T-helper 2 cell treated with Interferon-gamma antibody and Interleukin-4, amounts not matched to agents 5 μg/mL and 100 μg/mL, for 36 hours (primary cell): Measurements from ENCODE around the gene STXBP4.

Experiments
- DNase-seq: peaks from one replicate; pipeline ENCODE4 v3.0.0; 2021; ENCODE audit warnings: low spot score
- H3K27ac Mint-ChIP-seq: one replicate; pipeline ENCODE4 v1.8.0; 2021; ENCODE audit warnings: mild to moderate bottlenecking, mixed read lengths
- H3K27me3 Mint-ChIP-seq: one replicate; pipeline ENCODE4 v1.8.0; 2021; ENCODE audit warnings: low read depth, mixed read lengths
- H3K36me3 Mint-ChIP-seq: one replicate; pipeline ENCODE4 v1.8.0; 2021; ENCODE audit warnings: low read depth, mixed read lengths
- H3K4me1 Mint-ChIP-seq: one replicate; pipeline ENCODE4 v1.8.0; 2021; ENCODE audit warnings: low read depth, mixed read lengths
- H3K4me3 Mint-ChIP-seq: one replicate; pipeline ENCODE4 v1.8.0; 2022; ENCODE audit warnings: mild to moderate bottlenecking, moderate library complexity, mixed read lengths
- H3K9me3 Mint-ChIP-seq: one replicate; pipeline ENCODE4 v1.8.0; 2021; ENCODE audit warnings: mixed read lengths

Gene STXBP4

DNA sequence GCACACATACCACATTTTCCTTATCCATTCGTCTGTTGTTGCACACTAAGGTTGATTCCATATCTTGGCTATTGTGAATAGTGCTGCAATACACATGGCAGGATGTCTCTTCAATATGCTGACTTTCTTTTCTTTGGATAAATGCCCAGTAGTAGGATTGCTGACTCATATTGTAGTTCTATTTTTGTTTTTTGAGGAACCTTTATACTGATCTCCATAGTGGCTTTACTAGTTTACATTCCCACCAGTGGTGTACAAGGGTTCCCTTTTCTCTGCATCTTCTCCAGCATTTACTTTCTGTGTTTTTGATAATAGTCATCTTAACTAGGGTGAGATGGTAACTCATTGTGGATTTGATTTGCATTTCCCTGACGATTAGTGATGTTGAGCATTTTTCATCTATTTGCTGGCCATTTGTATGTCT is 118.1 kb downstream of the STXBP4 start:
- Mint-ChIP-seq H3K27ac (no peak overlapping the region), H3K27me3 (no peaks in the 10 kb centered on the region), H3K4me1 (peaks cover 21% of the 10 kb centered on the region), H3K9me3 (no peaks in the 10 kb centered on the region), H3K36me3 (peaks cover 7% of the 10 kb centered on the region), H3K4me3 (no peak overlapping the region)
- DNase-seq = no peak

DNA sequence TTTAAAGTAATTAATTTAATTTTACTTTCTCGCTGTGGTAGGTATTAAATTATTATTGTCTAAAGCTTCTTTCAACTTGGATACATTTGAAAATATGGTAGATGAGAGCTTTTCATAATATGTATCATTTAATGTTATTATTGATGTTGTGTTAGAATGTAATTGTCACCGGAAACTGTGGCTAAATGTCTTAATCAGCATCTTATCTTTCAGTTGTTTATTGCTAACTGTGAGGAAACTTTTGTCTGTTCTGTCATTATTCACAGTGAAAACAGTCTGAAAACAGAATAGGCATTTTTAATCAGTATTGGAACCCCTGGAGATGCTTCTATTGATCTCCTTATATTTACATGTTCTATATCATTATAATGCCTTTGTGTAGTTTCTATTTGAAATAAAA is 120.7 kb downstream of the STXBP4 start:
- H3K27ac Mint-ChIP-seq = no peak overlapping the region
- H3K27me3 Mint-ChIP-seq = no peaks in the 10 kb centered on the region
- no peak overlapping the region for H3K4me3 Mint-ChIP-seq
- DNase-seq = no peak
- peaks cover 4% of the 10 kb centered on the region for H3K36me3 Mint-ChIP-seq
- H3K9me3 Mint-ChIP-seq = no peaks in the 10 kb centered on the region
- H3K4me1 Mint-ChIP-seq = peaks cover 31% of the 10 kb centered on the region

DNA sequence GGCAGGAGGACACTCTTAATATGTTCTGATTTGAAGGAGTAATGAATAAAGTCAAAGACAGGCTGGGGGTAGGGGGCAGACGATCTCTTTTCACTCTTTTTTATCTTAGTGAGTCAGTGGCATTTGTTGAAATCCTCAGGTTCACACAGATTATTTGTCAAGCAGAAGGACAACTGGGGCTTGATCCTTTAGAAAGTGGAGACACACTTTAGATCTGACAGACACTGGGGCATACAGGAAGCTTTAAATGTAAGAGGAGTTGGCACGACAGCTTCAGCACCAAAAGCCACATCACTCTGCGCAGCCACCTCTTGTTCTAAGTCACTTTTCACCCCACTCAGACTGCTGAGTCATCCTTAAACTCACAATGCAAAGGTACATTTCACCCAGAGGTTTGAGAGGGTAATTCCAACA is 121.5 kb downstream of the STXBP4 start:
- H3K27ac Mint-ChIP-seq = peak overlapping the region; percentile 83
- no peaks in the 10 kb centered on the region for H3K27me3 Mint-ChIP-seq
- DNase-seq = peak; percentile 55
- H3K4me1 Mint-ChIP-seq = peaks cover 31% of the 10 kb centered on the region
- H3K36me3 Mint-ChIP-seq = peaks cover 4% of the 10 kb centered on the region
- no peaks in the 10 kb centered on the region for H3K9me3 Mint-ChIP-seq
- peak overlapping the region; percentile 55 for H3K4me3 Mint-ChIP-seq

DNA sequence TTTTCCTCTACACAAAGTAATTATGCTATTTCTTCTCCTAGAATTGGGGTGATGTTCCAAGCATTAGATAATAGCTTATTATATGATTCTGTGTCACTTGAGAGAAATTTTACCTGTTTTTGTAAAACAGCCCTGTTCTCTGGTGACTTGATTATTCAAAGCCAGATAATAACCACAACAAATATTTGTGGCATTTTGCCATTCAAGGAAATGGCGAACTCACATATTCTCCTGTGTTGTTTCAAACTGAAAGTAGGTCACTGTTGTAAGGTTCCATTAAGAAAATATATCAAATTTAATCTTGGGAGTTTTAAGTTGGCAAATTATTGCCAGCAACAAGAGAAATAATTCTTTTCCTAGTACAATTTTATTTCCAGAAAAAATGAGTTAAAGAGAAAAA is 124.8 kb downstream of the STXBP4 start:
- H3K27me3 Mint-ChIP-seq = no peaks in the 10 kb centered on the region
- H3K4me1 Mint-ChIP-seq = peaks cover 31% of the 10 kb centered on the region
- H3K27ac Mint-ChIP-seq = no peak overlapping the region
- peaks cover 2% of the 10 kb centered on the region for H3K36me3 Mint-ChIP-seq
- no peak overlapping the region for H3K4me3 Mint-ChIP-seq
- no peak for DNase-seq
- H3K9me3 Mint-ChIP-seq = no peaks in the 10 kb centered on the region

DNA sequence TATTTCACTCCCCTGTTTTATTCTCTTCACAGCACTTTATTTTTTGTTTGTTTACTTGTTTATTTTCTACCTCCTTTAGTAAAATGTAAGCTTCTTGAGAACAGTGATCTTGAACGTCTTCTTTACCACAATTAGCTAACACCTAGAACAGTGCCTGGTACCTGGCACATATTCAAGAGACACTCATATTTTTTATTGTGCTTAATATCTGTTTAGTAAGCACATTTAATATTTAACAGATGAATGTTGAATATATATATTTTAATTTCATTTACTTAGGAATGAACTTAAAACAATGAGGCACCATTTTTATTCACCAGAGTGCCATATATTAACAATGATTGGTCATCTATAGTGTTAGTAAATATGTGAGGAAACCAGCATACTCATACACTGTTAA is 130.2 kb downstream of the STXBP4 start:
- Mint-ChIP-seq H3K4me3 (no peak overlapping the region), H3K9me3 (peaks cover 4% of the 10 kb centered on the region), H3K4me1 (peaks cover 2% of the 10 kb centered on the region), H3K27me3 (no peaks in the 10 kb centered on the region), H3K36me3 (no peaks in the 10 kb centered on the region), H3K27ac (no peak overlapping the region)
- DNase-seq = no peak

DNA sequence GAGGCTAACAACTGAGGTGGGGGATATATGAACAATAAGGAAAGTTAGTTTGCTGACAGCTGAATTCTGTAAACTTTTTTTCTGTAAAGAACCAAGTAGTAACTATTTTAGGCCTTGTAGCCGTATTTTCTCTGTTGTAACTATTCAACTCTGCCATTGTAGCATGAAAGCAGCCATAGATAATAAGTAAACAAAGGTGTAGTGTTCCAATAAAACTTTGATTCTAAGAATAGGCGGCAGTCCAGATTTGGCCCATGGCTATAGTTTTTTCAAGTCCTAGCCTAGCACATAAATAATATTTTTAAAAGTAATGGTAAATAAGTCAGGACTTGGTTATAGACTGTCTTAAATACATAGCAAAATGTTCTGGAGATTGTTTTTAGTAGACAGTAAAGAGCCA is 142.0 kb downstream of the STXBP4 start:
- Mint-ChIP-seq H3K27me3 (no peaks in the 10 kb centered on the region), H3K36me3 (no peaks in the 10 kb centered on the region), H3K9me3 (peaks cover 8% of the 10 kb centered on the region)

DNA sequence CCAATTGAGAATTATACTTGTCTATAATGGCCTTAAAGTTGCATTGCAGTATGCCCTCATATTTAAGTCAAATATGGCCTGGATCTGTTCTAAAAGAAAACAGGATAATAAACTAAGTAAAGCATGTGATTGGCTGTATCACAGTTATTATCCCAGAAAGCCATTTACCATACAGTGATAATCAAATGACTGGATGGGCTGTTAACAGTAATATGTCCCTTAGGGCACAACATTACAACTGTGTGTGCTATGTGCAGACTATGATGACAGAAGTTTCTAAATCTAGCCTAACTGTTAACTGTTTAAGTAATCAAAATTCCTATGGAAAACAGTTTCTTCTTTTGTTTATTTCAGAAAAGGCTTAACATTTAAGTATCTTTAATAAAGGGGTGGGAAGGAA is 145.7 kb downstream of the STXBP4 start:
- H3K27me3 Mint-ChIP-seq = no peaks in the 10 kb centered on the region
- no peak overlapping the region for H3K27ac Mint-ChIP-seq
- no peak for DNase-seq
- H3K9me3 Mint-ChIP-seq = no peaks in the 10 kb centered on the region
- H3K36me3 Mint-ChIP-seq = no peaks in the 10 kb centered on the region
- no peak overlapping the region for H3K4me3 Mint-ChIP-seq
- H3K4me1 Mint-ChIP-seq = peaks cover 6% of the 10 kb centered on the region

More for the DNA sequence above, 142.0 kb downstream of the STXBP4 start:
- Mint-ChIP-seq H3K27ac (no peak overlapping the region), H3K4me1 (no peaks in the 10 kb centered on the region), H3K4me3 (no peak overlapping the region)
- DNase-seq = no peak

DNA sequence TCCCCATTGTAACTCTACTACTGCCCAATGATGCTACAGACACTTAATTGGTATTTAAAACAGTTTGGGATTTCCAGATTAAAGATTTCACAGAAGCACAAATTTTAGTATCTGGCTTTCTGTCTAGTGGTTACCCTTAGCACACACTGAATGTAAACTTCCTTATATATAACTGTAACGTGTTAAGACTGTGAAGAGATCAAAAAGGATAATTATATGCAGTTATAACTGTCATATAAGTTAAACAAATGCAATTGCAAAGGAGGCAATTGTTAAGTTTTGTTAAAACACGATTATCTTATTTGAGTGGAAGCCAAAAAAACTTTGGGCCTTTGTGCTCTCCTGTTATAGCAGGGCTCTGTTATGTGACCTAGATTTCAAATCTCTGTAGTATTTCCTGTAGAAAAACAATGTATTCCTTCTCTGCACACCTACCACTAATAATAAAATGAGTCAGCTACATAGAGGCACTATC is 147.9 kb downstream of the STXBP4 start:
- H3K4me1 Mint-ChIP-seq = peaks cover 6% of the 10 kb centered on the region
- no peaks in the 10 kb centered on the region for H3K36me3 Mint-ChIP-seq
- H3K4me3 Mint-ChIP-seq = no peak overlapping the region
- DNase-seq = no peak
- H3K27me3 Mint-ChIP-seq = no peaks in the 10 kb centered on the region
- no peaks in the 10 kb centered on the region for H3K9me3 Mint-ChIP-seq
- H3K27ac Mint-ChIP-seq = no peak overlapping the region

DNA sequence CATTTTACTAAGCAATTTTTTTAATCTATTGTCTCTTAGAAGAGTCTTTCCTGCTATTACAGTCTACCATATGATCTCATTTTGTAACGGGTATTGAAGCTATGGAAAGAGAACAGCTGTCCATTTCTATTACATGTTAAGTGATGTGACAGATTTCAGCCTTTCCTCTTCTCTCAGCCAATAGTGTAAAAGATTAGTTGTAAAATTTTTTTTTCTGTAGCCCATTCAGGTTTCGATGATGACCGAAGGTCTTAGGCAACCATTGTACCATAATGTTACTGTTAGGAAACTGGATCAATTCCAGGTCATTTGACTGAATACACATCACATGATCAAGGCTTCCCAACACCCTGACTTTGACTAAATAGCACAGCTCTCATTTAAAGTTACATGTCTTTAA is 148.6 kb downstream of the STXBP4 start:
- DNase-seq = no peak
- Mint-ChIP-seq H3K36me3 (no peaks in the 10 kb centered on the region), H3K9me3 (no peaks in the 10 kb centered on the region), H3K4me3 (no peak overlapping the region), H3K27me3 (no peaks in the 10 kb centered on the region), H3K4me1 (peaks cover 6% of the 10 kb centered on the region), H3K27ac (no peak overlapping the region)

DNA sequence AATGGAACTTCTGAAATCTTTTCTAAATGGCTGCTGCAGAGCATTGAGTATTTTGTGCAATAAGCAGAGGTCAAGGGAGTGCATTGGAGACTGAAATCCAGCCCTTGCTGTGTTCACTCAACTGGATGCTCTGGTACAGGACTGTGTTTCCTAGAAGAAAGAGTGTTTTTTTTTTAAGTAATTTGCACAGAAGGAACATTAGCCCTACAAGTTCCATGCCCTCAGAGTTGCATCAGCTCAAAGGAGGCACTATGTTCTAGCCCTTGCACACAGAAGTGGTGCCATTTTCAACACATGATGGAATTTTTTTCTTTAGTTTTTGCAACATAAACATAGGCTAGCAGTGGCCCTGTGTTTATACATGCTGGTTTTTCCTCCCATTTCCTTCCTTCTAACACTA is 152.1 kb downstream of the STXBP4 start:
- peaks cover 6% of the 10 kb centered on the region for H3K4me1 Mint-ChIP-seq
- H3K4me3 Mint-ChIP-seq = no peak overlapping the region
- H3K27ac Mint-ChIP-seq = no peak overlapping the region
- no peaks in the 10 kb centered on the region for H3K27me3 Mint-ChIP-seq
- DNase-seq = no peak
- no peaks in the 10 kb centered on the region for H3K9me3 Mint-ChIP-seq
- H3K36me3 Mint-ChIP-seq = no peaks in the 10 kb centered on the region

DNA sequence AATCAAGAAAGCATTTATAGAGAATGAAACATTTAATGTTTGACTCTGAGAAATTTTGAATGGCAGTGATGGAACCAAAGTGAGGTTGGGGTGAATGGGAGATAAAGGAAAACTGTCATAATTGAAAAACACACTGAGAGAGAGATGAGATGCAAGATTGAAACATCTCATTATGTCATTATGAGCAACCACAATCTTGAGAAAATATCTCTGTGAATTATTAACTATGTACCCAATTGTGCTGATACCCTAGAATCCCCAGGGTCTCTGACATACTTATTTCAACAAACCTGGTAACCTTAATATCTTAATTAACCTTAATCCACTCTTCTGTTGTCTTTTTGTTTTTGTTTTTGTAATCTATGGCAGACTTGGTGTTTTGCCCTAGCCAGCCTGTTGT is 152.7 kb downstream of the STXBP4 start:
- Mint-ChIP-seq H3K27me3 (no peaks in the 10 kb centered on the region), H3K27ac (no peak overlapping the region), H3K36me3 (no peaks in the 10 kb centered on the region), H3K9me3 (no peaks in the 10 kb centered on the region), H3K4me3 (no peak overlapping the region), H3K4me1 (peaks cover 5% of the 10 kb centered on the region)
- no peak for DNase-seq

DNA sequence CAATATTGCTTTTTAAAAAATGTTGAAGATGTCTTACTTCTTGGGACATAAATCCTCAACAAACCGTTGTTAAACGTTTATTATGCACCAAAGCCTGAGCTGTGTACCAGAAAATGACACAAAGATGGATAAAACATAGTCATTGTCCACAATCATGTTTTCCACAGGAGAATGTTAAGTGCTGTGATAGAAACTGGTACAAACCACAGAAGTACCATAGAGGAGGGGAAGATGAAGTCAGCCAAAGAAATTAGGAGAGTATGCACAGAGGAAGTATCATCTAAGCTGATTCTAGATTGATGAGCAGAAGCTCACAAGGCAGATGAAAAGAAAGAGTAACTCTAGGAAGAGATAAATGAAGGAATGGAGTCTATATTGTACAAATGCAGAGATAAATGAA is 153.5 kb downstream of the STXBP4 start:
- Mint-ChIP-seq H3K9me3 (no peaks in the 10 kb centered on the region), H3K4me3 (no peak overlapping the region), H3K27ac (no peak overlapping the region), H3K4me1 (no peaks in the 10 kb centered on the region), H3K27me3 (no peaks in the 10 kb centered on the region), H3K36me3 (no peaks in the 10 kb centered on the region)
- DNase-seq = no peak

DNA sequence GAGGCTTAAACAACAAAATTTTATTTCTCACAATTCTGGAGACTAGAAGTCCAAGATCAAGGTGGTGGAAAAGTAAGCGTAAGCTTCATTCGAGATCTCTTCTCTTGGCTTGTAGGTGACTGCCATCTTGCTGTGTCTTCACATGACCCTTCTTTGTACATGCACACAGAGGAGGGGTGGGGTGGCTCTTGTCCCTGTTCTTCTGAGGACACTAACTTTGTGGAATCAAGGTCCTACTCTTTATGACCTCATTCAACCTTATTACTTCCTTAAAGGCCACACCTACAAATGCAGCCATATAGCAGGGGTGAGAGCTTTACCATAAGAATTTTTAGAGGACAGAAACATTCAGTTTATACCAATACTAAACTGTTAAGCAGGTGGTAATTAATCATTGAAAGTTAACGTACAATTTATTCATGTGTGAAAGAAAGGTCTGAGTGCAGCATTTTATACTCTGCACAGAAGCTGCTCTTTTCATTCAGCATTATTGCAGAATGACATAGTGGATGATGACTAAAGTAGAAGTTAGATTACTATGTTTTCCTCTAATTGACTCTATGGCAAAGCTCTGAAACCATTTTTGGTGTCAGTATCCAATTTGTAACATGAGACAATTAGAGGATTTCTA is 156.3 kb downstream of the STXBP4 start:
- no peak overlapping the region for H3K4me3 Mint-ChIP-seq
- no peaks in the 10 kb centered on the region for H3K4me1 Mint-ChIP-seq
- no peaks in the 10 kb centered on the region for H3K27me3 Mint-ChIP-seq
- no peaks in the 10 kb centered on the region for H3K36me3 Mint-ChIP-seq
- H3K27ac Mint-ChIP-seq = no peak overlapping the region
- DNase-seq = no peak
- H3K9me3 Mint-ChIP-seq = no peaks in the 10 kb centered on the region

DNA sequence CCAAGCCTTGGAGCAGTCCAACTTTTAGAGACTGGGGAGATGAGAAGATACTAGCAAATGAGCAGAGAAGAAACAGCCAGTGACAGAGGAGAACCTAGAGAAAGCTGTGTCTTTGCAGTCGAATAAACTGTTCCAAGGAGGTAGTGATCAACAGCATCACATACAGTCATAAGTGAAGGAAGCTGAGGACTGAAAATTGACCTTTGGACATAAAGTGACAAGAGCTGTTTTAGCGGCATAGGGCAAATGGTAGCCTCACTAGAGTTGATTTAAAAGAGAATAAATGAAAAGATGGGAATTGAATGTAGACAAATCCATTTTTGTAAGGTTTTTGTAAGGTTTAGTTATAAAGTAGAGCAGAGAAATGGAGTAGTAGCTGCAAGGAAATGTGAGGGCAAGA is 165.0 kb downstream of the STXBP4 start:
- Mint-ChIP-seq H3K9me3 (no peaks in the 10 kb centered on the region), H3K4me3 (no peak overlapping the region), H3K27me3 (peaks cover 2% of the 10 kb centered on the region), H3K36me3 (no peaks in the 10 kb centered on the region), H3K4me1 (no peaks in the 10 kb centered on the region), H3K27ac (no peak overlapping the region)
- no peak for DNase-seq

DNA sequence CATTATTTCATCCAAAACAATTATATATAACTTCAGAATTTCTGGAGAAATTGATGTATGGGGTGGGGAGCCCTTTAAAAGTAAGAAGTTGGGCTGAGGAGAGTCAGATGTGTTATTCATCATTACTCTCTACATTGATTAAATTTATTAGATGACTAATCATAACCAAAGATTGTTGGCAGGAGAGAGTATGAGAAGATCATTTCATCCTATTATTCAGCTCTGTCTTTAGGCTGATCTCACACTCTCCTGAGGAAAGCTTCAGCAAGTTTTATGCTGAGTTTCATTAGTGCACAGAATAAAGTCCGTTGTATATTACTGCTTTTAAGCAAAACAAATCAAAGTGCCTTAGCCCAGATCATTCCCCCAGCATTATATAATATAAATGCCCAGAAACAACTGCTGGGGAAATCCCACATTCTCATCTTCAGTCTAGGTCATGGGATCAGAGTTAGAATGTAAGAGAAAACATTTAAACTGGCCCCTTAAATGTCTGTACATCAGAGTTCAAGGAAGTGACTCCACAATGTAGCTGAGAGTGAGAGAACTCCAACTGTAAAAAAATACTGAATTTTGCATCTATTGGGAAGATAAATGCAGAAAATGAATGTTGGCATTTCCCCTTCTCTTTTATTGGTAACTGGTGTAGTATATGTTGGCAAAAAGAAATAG is 166.1 kb downstream of the STXBP4 start:
- DNase-seq = no peak
- Mint-ChIP-seq H3K9me3 (no peaks in the 10 kb centered on the region), H3K27me3 (peaks cover 2% of the 10 kb centered on the region), H3K4me1 (no peaks in the 10 kb centered on the region), H3K27ac (no peak overlapping the region), H3K36me3 (no peaks in the 10 kb centered on the region), H3K4me3 (no peak overlapping the region)
